DND-41 (cell line): ENCODE data around the gene CAPN15.

Source experiments
- ATAC-seq: fragments of 200-7000 bp; cut with Tn5 transposase; 3 replicates; pipeline ENCODE4 v1.9.1; 2021; ENCODE audit warnings: low read depth; ENCODE audit not compliant: insufficient read depth
- DNase-seq: peaks from one replicate; pipeline ENCODE4 v3.0.0-alpha.2; 2020
- H2AFZ ChIP-seq: 2 replicates; pipeline ENCODE4 v1.6.0; 2012; ENCODE audit warnings: low read depth, low read length
- H3K27ac ChIP-seq: 2 replicates; pipeline ENCODE4 v1.5.1; 2012; ENCODE audit warnings: low read length, inconsistent platforms
- H3K27me3 ChIP-seq: fragments of 200-600 bp; sonication (generic); 2 replicates; pipeline ENCODE4 v1.6.0; 2012; ENCODE audit warnings: low read length, mild to moderate bottlenecking, inconsistent platforms; ENCODE audit not compliant: insufficient read depth, poor library complexity
- H3K36me3 ChIP-seq: 2 replicates; pipeline ENCODE4 v1.5.1; 2012; ENCODE audit warnings: low read length, inconsistent platforms; ENCODE audit not compliant: insufficient read depth
- H3K4me1 ChIP-seq: 2 replicates; pipeline ENCODE4 v1.5.1; 2012; ENCODE audit warnings: mild to moderate bottlenecking, low read length; ENCODE audit not compliant: insufficient read depth
- H3K4me2 ChIP-seq: 2 replicates; pipeline ENCODE4 v1.6.0; 2012; ENCODE audit warnings: mild to moderate bottlenecking, moderate library complexity, low read length, inconsistent platforms; ENCODE audit not compliant: insufficient read depth
- H3K4me3 ChIP-seq, 2 experiments: fragments of 200-600 bp in 1 of 2; shearing (Covaris generic) in 1 of 2; 2 replicates each; pipeline ENCODE4 v1.5.1; 2012 to 2016; ENCODE audit warnings: inconsistent platforms in 2 of 2, low read length in 2 of 2, mild to moderate bottlenecking in 2 of 2, low read depth in 1 of 2, moderate library complexity in 1 of 2
- H3K79me2 ChIP-seq: 2 replicates; pipeline ENCODE4 v1.6.0; 2012; ENCODE audit warnings: low read length, inconsistent platforms; ENCODE audit not compliant: insufficient read depth
- H3K9ac ChIP-seq: 2 replicates; pipeline ENCODE4 v1.6.0; 2012; ENCODE audit warnings: low read depth, mild to moderate bottlenecking, inconsistent platforms, low read length, moderate library complexity
- H3K9me3 ChIP-seq: 2 replicates; pipeline ENCODE4 v1.5.1; 2012; ENCODE audit warnings: low read length, moderate library complexity, mild to moderate bottlenecking, inconsistent platforms; ENCODE audit not compliant: insufficient read depth, severe bottlenecking
- H4K20me1 ChIP-seq: 2 replicates; pipeline ENCODE4 v1.6.0; 2012; ENCODE audit warnings: low read length; ENCODE audit not compliant: insufficient read depth
- CTCF ChIP-seq: IDR thresholded peaks from 2 replicates; pipeline ENCODE4 v1.5.1; 2012; ENCODE audit warnings: borderline replicate concordance, low read length, moderate library complexity, mild to moderate bottlenecking; ENCODE audit not compliant: poor library complexity, severe bottlenecking; ENCODE audit errors: extremely low read depth
- EZH2 ChIP-seq: IDR thresholded peaks from 3 replicates; pipeline ENCODE4 v1.6.1; 2012; ENCODE audit warnings: borderline replicate concordance, low read depth, mild to moderate bottlenecking, moderate library complexity, low read length, inconsistent platforms; ENCODE audit not compliant: severe bottlenecking

Gene CAPN15

GRCh38 chr16:507996-508395 lies 19.5 kb upstream of the CAPN15 start:
- H3K9ac ChIP-seq: no peak overlapping the region
- H3K27ac ChIP-seq: peak overlapping the region; percentile 26; the same call in 1 of the 2 replicates
- no peak overlapping the region for H3K4me3 ChIP-seq
- H2AFZ ChIP-seq: no peak overlapping the region
- H3K36me3 ChIP-seq: peaks cover 31% of the 10 kb centered on the region
- 0 out of 2 replicates have a peak, but pooled peaks cover 6% of the 10 kb centered on the region for H4K20me1 ChIP-seq
- no peak overlapping the region for H3K4me2 ChIP-seq
- no peaks in the 10 kb centered on the region for H3K79me2 ChIP-seq
- H3K9me3 ChIP-seq: no peaks in the 10 kb centered on the region
- ATAC-seq: no peak
- H3K4me1 ChIP-seq: no peaks in the 10 kb centered on the region
- no peak for DNase-seq
- no peaks in the 10 kb centered on the region for H3K27me3 ChIP-seq
- no peak for TF ChIP-seq EZH2
- TF ChIP-seq CTCF: no peak

GRCh38 chr16:508884-509736 lies 18.4 kb upstream of the CAPN15 start:
- no peaks in the 10 kb centered on the region for H3K79me2 ChIP-seq
- H3K4me2 ChIP-seq: no peak overlapping the region
- no peak for TF ChIP-seq CTCF
- no peak for TF ChIP-seq EZH2
- H3K9me3 ChIP-seq: no peaks in the 10 kb centered on the region
- DNase-seq: no peak
- no peak for ATAC-seq
- no peak overlapping the region for H3K4me3 ChIP-seq
- H3K9ac ChIP-seq: no peak overlapping the region
- no peak overlapping the region for H2AFZ ChIP-seq
- no peaks in the 10 kb centered on the region for H3K4me1 ChIP-seq
- H3K36me3 ChIP-seq: peaks cover 37% of the 10 kb centered on the region
- no peaks in the 10 kb centered on the region for H3K27me3 ChIP-seq
- peaks cover 6% of the 10 kb centered on the region; the same call in 1 of the 2 replicates for H4K20me1 ChIP-seq
- H3K27ac ChIP-seq: 0 out of 2 replicates have a peak overlapping the region, but pooled peaks have one; percentile 1

- H3K27ac ChIP-seq: no peak overlapping the region
- H3K4me2 ChIP-seq: no peak overlapping the region
- peaks cover 43% of the 10 kb centered on the region for H3K36me3 ChIP-seq
- no peaks in the 10 kb centered on the region for H3K27me3 ChIP-seq
- H3K4me3 ChIP-seq: no peak overlapping the region
- peaks cover 6% of the 10 kb centered on the region; the same call in 1 of the 2 replicates for H4K20me1 ChIP-seq
- ATAC-seq (no peak), DNase-seq (no peak)
- TF ChIP-seq CTCF: no peak
- TF ChIP-seq EZH2: no peak
- no peaks in the 10 kb centered on the region for H3K79me2 ChIP-seq
- no peaks in the 10 kb centered on the region for H3K4me1 ChIP-seq
- no peaks in the 10 kb centered on the region for H3K9me3 ChIP-seq
- no peak overlapping the region for H2AFZ ChIP-seq
- H3K9ac ChIP-seq: no peak overlapping the region
Observed at GRCh38 chr16:510066-510825, 17.3 kb upstream of the CAPN15 start.
